SK-N-SH (cell line): ENCODE results near the gene LARGE1. TPM values are rescaled to one million over a fixed set of nuclear protein-coding genes. Genes with fewer than 3 reads are reported as not detected.

ENCODE experiments used
- CTCF ChIA-PET: fragments of 300-600, 350-600 bp; formaldehyde crosslinking; extraction: SDS; loops from one replicate; lab custom pipeline; 2021; lab: Yijun Ruan, JAX
- POLR2A ChIA-PET: fragments of 350-600 bp; sonication (Branson Sonifier 250); formaldehyde crosslinking; extraction: SDS; loops from one replicate; lab custom pipeline; 2020; ENCODE audit warnings: antibody characterized with exemption, inconsistent platforms; lab: Yijun Ruan, JAX
- DNase-seq: peaks from one replicate; pipeline ENCODE4 v3.0.0; 2012
- H2AFZ ChIP-seq: fragments of 200-600 bp; sonication (generic); 2 replicates; pipeline ENCODE4 v1.8.1; 2016; ENCODE audit warnings: antibody characterized with exemption, mild to moderate bottlenecking, low read depth
- H3F3A ChIP-seq: fragments of 200-600 bp; sonication (generic); replicated peaks from 2 replicates; pipeline ENCODE3; 2016; ENCODE audit warnings: antibody characterized with exemption, mild to moderate bottlenecking; ENCODE audit not compliant: insufficient read depth
- H3K27ac ChIP-seq, 2 experiments: fragments of 200-500 bp in 1 of 2; fragments of 200-600 bp in 1 of 2; sonication (Bioruptor generic) in 1 of 2; sonication (generic), shearing (Covaris generic) in 1 of 2; 2 replicates each; pipeline versions ENCODE4 v1.5.1 to v1.6.1; 2014 to 2016; ENCODE audit warnings: low read depth in 2 of 2, inconsistent platforms in 1 of 2, low read length in 1 of 2, mild to moderate bottlenecking in 1 of 2, mixed read lengths in 1 of 2
- H3K27me3 ChIP-seq: fragments of 200-600 bp; sonication (generic), shearing (Covaris generic); 2 replicates; pipeline ENCODE4 v1.6.1; 2016; ENCODE audit warnings: mixed run types; ENCODE audit not compliant: insufficient read depth
- H3K36me3 ChIP-seq, 2 experiments: fragments of 200-500 bp in 1 of 2; fragments of 200-600 bp in 1 of 2; sonication (Bioruptor generic) in 1 of 2; sonication (generic) in 1 of 2; replicated peaks in 1 of 2; 2 replicates each; pipeline versions ENCODE3 to v1.5.1; 2014 to 2016; ENCODE audit warnings: low read length in 1 of 2, mild to moderate bottlenecking in 1 of 2; ENCODE audit not compliant: insufficient read depth in 2 of 2, control insufficient read depth in 1 of 2
- H3K4me1 ChIP-seq, 2 experiments: fragments of 200-500 bp in 1 of 2; fragments of 200-600 bp in 1 of 2; sonication (Bioruptor generic) in 1 of 2; sonication (generic), shearing (Covaris generic) in 1 of 2; 2 replicates each; pipeline versions ENCODE4 v1.5.1 to v1.6.1; 2014 to 2016; ENCODE audit warnings: low read depth in 1 of 2, low read length in 1 of 2, mixed run types in 1 of 2; ENCODE audit not compliant: insufficient read depth in 2 of 2, control insufficient read depth in 1 of 2
- H3K4me2 ChIP-seq: fragments of 200-600 bp; sonication (generic), shearing (Covaris generic); 2 replicates; pipeline ENCODE4 v1.6.1; 2017; ENCODE audit warnings: mixed run types
- H3K4me3 ChIP-seq, 2 experiments: fragments of 200-500 bp in 1 of 2; fragments of 200-600 bp in 1 of 2; sonication (Bioruptor generic) in 1 of 2; sonication (generic), shearing (Covaris generic) in 1 of 2; 2 replicates each; pipeline versions ENCODE4 v1.5.1 to v1.8.1; 2014 to 2016; ENCODE audit warnings: low read depth in 2 of 2, inconsistent platforms in 1 of 2, low read length in 1 of 2, mild to moderate bottlenecking in 1 of 2, mixed read lengths in 1 of 2, moderate library complexity in 1 of 2
- H3K79me2 ChIP-seq: fragments of 200-600 bp; sonication (generic); 2 replicates; pipeline ENCODE4 v1.8.1; 2017; ENCODE audit warnings: mild to moderate bottlenecking; ENCODE audit not compliant: insufficient read depth
- H3K9ac ChIP-seq: fragments of 200-600 bp; sonication (generic); 2 replicates; pipeline ENCODE4 v1.6.1; 2017; ENCODE audit warnings: mixed run types
- H3K9me2 ChIP-seq: fragments of 200-600 bp; sonication (generic); 2 replicates; pipeline ENCODE4 v1.6.1; 2017; ENCODE audit warnings: mixed run types
- H3K9me3 ChIP-seq: fragments of 200-600 bp; sonication (generic); 2 replicates; pipeline ENCODE4 v1.6.1; 2017; ENCODE audit warnings: mixed run types, mild to moderate bottlenecking, moderate library complexity
- H4K20me1 ChIP-seq: fragments of 200-600 bp; sonication (generic); 2 replicates; pipeline ENCODE4 v1.6.1; 2017; ENCODE audit warnings: mild to moderate bottlenecking, mixed run types; ENCODE audit not compliant: insufficient read depth
- CHD2 ChIP-seq: fragments of 150-350 bp; IDR thresholded peaks from 2 replicates; pipeline ENCODE4 v1.6.1; 2018; ENCODE audit warnings: low read length; ENCODE audit not compliant: partially characterized antibody
- EP300 ChIP-seq, 2 experiments: IDR thresholded peaks; 2 replicates each; pipeline versions ENCODE4 v1.4.0 to v1.6.1; 2012; ENCODE audit warnings: borderline replicate concordance in 1 of 2, low read depth in 1 of 2, low read length in 1 of 2
- FOXJ3 ChIP-seq: sonication (generic); formaldehyde crosslinking; IDR thresholded peaks from 2 replicates; pipeline ENCODE4 v1.5.1; 2020; ENCODE audit warnings: mild to moderate bottlenecking, missing genetic modification reagents
- GABPA ChIP-seq: IDR thresholded peaks from 2 replicates; pipeline ENCODE4 v1.4.0; 2012; ENCODE audit warnings: low read depth, mild to moderate bottlenecking
- GATA2 ChIP-seq: sonication (generic); formaldehyde crosslinking; IDR thresholded peaks from 2 replicates; pipeline ENCODE4 v1.5.0; 2020; ENCODE audit warnings: mild to moderate bottlenecking, missing genetic modification reagents
- JUND ChIP-seq: IDR thresholded peaks from 2 replicates; pipeline ENCODE4 v1.4.0; 2012
- MEF2A ChIP-seq: IDR thresholded peaks from 2 replicates; pipeline ENCODE4 v1.4.0; 2012; ENCODE audit warnings: low read depth, borderline replicate concordance
- MXI1 ChIP-seq: IDR thresholded peaks from 2 replicates; pipeline ENCODE4 v1.6.1; 2012; ENCODE audit warnings: mild to moderate bottlenecking, low read depth, low read length, improper control_type of control experiment
- NFIC ChIP-seq: IDR thresholded peaks from 2 replicates; pipeline ENCODE4 v1.4.0; 2012; ENCODE audit warnings: borderline replicate concordance
- RAD21 ChIP-seq: IDR thresholded peaks from 2 replicates; pipeline ENCODE4 v1.6.1; 2012; ENCODE audit warnings: mild to moderate bottlenecking, low read length
- RCOR1 ChIP-seq: fragments of 150-350 bp; IDR thresholded peaks from 2 replicates; pipeline ENCODE4 v1.6.1; 2017; ENCODE audit warnings: antibody characterized with exemption, low read length
- RXRA ChIP-seq: IDR thresholded peaks from 2 replicates; pipeline ENCODE4 v1.4.0; 2012; ENCODE audit warnings: low read depth, mild to moderate bottlenecking, borderline replicate concordance
- SMC3 ChIP-seq: IDR thresholded peaks from 2 replicates; pipeline ENCODE4 v1.6.1; 2012; ENCODE audit warnings: low read depth, low read length, improper control_type of control experiment
- TAF1 ChIP-seq: IDR thresholded peaks from 2 replicates; pipeline ENCODE4 v1.6.1; 2012; ENCODE audit warnings: low read depth, mild to moderate bottlenecking, low read length, moderate library complexity, borderline replicate concordance
- YY1 ChIP-seq: IDR thresholded peaks from 2 replicates; pipeline ENCODE4 v1.4.0; 2012; ENCODE audit warnings: low read depth, mild to moderate bottlenecking
- WGBS: methylation state at CpG from one replicate; pipeline ENCODE4 v1.1.6; 2017; ENCODE audit warnings: low lambda C conversion rate; 5-methylcytosine and 5-hydroxymethylcytosine counted together
- polyA plus RNA-seq, 3 experiments: library from polyadenylated mRNA; depleted of rRNA; stranded (reverse); fragments of >200 nt; gene quantifications; 2 replicates each; pipeline ENCODE4 v1.2.3, GENCODE V29; 2012
- TF ChIP-seq, protein P1 (sequence below): fragments of 150-350 bp; IDR thresholded peaks from 2 replicates; pipeline ENCODE4 v1.6.1; 2017; ENCODE audit warnings: antibody characterized with exemption, low read length, low read depth, borderline replicate concordance
- TF ChIP-seq, protein P2 (sequence below): IDR thresholded peaks from 2 replicates; pipeline ENCODE4 v1.4.0; 2012; ENCODE audit warnings: low read depth
- TF ChIP-seq, protein P3 (sequence below): IDR thresholded peaks from 2 replicates; pipeline ENCODE4 v1.4.0; 2012; ENCODE audit warnings: low read depth, borderline replicate concordance
- TF ChIP-seq, protein P4 (sequence below): IDR thresholded peaks from 2 replicates; pipeline ENCODE4 v1.6.1; 2012; ENCODE audit warnings: mild to moderate bottlenecking, low read depth, low read length, moderate library complexity
- TF ChIP-seq, protein P5 (sequence below): fragments of 150-350 bp; IDR thresholded peaks from 2 replicates; pipeline ENCODE4 v1.6.1; 2016; ENCODE audit warnings: mild to moderate bottlenecking, low read depth, low read length

LARGE1 gene
- polyA plus RNA-seq, 1 of the 3 experiments (the other 2 are of a cell fraction), result 1.1 TPM

DNA sequence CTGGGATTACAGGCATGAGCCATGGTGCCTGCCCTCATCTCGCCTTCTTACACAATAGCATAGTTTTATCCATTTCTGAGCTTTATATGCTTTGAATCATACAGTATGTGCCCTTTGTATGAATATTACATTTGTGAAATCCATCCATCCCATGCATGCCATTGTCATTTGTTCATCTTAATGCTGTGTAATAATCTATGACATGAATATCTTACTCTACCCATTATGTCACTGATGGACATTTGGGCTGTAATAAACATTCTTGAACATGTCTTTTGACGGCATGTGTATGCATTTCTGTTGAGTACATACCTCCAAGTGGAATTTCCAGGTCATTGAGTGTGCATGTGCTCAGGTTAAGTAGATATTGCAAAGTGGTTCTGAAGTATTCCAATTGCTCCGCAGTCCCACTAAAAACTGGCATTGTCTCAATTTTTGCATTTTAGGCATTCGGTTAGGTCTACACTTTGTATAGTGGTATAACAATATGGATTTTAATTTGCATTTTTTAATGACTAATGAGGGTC lies 522.8 kb downstream of the LARGE1 start:
- no peaks in the 10 kb centered on the region for H3K4me1 ChIP-seq
- no peak for DNase-seq
- no peaks in the 10 kb centered on the region for H3K27me3 ChIP-seq
- POLR2A ChIA-PET, result no interaction called here
- H3K79me2 ChIP-seq, result no peaks in the 10 kb centered on the region
- 64% methylated on average over 4 of the region's 4 CpGs for WGBS
- TF ChIP-seq NFIC (no peak), CHD2 (no peak), GABPA (no peak), SMC3 (no peak), EP300 (IDR thresholded peaks at IDR 0.05; ENCODE audit: borderline replicate concordance in 1 of 2, low read depth in 1 of 2, low read length in 1 of 2) (no peak), TAF1 (no peak), RCOR1 (no peak), FOXJ3 (CRISPR knock-in tag) (no peak), YY1 (no peak), JUND (no peak), RAD21 (no peak), MEF2A (no peak), GATA2 (CRISPR knock-in tag) (no peak), RXRA (no peak), MXI1 (no peak)
- TF ChIP-seq, protein P1, sequence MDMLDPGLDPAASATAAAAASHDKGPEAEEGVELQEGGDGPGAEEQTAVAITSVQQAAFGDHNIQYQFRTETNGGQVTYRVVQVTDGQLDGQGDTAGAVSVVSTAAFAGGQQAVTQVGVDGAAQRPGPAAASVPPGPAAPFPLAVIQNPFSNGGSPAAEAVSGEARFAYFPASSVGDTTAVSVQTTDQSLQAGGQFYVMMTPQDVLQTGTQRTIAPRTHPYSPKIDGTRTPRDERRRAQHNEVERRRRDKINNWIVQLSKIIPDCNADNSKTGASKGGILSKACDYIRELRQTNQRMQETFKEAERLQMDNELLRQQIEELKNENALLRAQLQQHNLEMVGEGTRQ, result no peak
- TF ChIP-seq, protein P2, sequence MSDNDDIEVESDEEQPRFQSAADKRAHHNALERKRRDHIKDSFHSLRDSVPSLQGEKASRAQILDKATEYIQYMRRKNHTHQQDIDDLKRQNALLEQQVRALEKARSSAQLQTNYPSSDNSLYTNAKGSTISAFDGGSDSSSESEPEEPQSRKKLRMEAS, result no peak
- TF ChIP-seq, protein P3, sequence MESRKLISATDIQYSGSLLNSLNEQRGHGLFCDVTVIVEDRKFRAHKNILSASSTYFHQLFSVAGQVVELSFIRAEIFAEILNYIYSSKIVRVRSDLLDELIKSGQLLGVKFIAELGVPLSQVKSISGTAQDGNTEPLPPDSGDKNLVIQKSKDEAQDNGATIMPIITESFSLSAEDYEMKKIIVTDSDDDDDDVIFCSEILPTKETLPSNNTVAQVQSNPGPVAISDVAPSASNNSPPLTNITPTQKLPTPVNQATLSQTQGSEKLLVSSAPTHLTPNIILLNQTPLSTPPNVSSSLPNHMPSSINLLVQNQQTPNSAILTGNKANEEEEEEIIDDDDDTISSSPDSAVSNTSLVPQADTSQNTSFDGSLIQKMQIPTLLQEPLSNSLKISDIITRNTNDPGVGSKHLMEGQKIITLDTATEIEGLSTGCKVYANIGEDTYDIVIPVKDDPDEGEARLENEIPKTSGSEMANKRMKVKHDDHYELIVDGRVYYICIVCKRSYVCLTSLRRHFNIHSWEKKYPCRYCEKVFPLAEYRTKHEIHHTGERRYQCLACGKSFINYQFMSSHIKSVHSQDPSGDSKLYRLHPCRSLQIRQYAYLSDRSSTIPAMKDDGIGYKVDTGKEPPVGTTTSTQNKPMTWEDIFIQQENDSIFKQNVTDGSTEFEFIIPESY, result no peak
- TF ChIP-seq, protein P4, sequence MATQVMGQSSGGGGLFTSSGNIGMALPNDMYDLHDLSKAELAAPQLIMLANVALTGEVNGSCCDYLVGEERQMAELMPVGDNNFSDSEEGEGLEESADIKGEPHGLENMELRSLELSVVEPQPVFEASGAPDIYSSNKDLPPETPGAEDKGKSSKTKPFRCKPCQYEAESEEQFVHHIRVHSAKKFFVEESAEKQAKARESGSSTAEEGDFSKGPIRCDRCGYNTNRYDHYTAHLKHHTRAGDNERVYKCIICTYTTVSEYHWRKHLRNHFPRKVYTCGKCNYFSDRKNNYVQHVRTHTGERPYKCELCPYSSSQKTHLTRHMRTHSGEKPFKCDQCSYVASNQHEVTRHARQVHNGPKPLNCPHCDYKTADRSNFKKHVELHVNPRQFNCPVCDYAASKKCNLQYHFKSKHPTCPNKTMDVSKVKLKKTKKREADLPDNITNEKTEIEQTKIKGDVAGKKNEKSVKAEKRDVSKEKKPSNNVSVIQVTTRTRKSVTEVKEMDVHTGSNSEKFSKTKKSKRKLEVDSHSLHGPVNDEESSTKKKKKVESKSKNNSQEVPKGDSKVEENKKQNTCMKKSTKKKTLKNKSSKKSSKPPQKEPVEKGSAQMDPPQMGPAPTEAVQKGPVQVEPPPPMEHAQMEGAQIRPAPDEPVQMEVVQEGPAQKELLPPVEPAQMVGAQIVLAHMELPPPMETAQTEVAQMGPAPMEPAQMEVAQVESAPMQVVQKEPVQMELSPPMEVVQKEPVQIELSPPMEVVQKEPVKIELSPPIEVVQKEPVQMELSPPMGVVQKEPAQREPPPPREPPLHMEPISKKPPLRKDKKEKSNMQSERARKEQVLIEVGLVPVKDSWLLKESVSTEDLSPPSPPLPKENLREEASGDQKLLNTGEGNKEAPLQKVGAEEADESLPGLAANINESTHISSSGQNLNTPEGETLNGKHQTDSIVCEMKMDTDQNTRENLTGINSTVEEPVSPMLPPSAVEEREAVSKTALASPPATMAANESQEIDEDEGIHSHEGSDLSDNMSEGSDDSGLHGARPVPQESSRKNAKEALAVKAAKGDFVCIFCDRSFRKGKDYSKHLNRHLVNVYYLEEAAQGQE, result no peak
- TF ChIP-seq, protein P5, sequence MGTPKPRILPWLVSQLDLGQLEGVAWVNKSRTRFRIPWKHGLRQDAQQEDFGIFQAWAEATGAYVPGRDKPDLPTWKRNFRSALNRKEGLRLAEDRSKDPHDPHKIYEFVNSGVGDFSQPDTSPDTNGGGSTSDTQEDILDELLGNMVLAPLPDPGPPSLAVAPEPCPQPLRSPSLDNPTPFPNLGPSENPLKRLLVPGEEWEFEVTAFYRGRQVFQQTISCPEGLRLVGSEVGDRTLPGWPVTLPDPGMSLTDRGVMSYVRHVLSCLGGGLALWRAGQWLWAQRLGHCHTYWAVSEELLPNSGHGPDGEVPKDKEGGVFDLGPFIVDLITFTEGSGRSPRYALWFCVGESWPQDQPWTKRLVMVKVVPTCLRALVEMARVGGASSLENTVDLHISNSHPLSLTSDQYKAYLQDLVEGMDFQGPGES, result no peak
- H3F3A ChIP-seq, result no peaks in the 10 kb centered on the region
- no peak overlapping the region for H3K4me2 ChIP-seq
- no peak overlapping the region for H3K4me3 ChIP-seq
- H3K9me3 ChIP-seq, result no peaks in the 10 kb centered on the region
- H3K27ac ChIP-seq, result no peak overlapping the region
- H2AFZ ChIP-seq, result no peak overlapping the region
- CTCF ChIA-PET, result no interaction called here
- no peak overlapping the region for H3K9ac ChIP-seq
- H4K20me1 ChIP-seq, result no peaks in the 10 kb centered on the region
- no peaks in the 10 kb centered on the region for H3K9me2 ChIP-seq
- no peaks in the 10 kb centered on the region for H3K36me3 ChIP-seq
